Immature natural killer cell (primary cell): ENCODE results near the gene CCDC6. TPM values are rescaled to one million over a fixed set of nuclear protein-coding genes. Genes with fewer than 3 reads are reported as not detected.

ENCODE experiments used
- polyA plus RNA-seq, 3 donors: library from polyadenylated mRNA; unstranded; fragments of 300-500 nt; fragmentation: Illumina TruSeq; gene quantifications; one replicate each; pipeline ENCODE4 v1.2.3, GENCODE V29; 2021

The CCDC6 gene
- polyA plus RNA-seq, 3 donors from 2014 or later = 1.6 to 3.5 (median 1.8) TPM

Other genes starting within 250 kb of the CCDC6 start
- gene SLC16A9, start 196.7 kb downstream of the CCDC6 start, polyA plus RNA-seq = not detected
- gene MRLN, start 153.1 kb downstream of the CCDC6 start, polyA plus RNA-seq = not detected